CD4-positive, alpha-beta T cell treated with Interleukin-12 subunit alpha and Interleukin-12 subunit beta, for 1 hour (primary cell): ENCODE results near the gene RPUSD4.

Experiments
- DNase-seq: peaks from one replicate; pipeline ENCODE4 v3.0.0-alpha.2; 2020

RPUSD4 gene

DNA sequence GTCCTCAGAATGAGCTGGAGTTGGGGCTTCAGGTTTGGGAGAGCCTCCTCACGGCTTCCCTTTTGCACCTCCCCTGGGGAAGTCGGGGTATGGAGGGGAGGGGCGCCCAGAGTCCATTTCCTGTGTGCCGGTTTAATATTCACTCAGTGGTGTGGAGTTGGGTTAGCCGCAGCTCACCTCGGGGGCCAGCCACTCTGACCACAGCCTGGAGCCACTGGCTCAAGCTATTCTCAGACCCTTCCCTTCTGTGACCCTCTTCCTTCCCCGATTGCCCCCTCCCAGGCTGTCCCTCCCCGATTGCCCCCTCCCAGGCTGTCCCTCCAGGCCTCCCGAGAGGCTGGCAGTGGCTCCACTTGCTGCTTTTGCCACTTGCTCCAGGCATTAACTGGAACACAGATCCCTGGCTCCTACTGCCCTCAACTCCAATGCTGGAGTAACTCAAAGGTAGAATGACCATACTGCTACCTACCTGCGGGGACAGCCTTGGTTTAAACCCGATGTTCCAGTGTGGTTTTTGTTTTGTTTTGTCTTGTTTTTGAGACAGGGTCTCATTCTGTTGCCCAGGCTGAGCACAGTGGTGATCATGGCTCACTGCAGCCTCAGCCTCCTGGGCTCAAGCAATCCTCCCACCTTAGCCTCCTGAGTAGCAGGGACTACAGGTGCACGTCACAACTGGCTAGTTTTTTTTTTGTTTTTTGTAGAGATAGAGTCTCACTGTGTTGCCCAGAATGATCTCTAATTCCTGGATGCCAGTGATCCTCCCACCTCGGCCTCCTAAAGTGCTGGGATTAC, 29.3 kb downstream of the RPUSD4 start:
- DNase-seq = no peak

- no peak for DNase-seq
Measured at GRCh38 chr11:126176853-126177470, 34.5 kb downstream of the RPUSD4 start.

GRCh38 chr11:126175393-126175792, 36.1 kb downstream of the RPUSD4 start:
- DNase-seq = no peak

- DNase-seq = no peak
Measured at GRCh38 chr11:126174816-126175215, 36.6 kb downstream of the RPUSD4 start.

DNA sequence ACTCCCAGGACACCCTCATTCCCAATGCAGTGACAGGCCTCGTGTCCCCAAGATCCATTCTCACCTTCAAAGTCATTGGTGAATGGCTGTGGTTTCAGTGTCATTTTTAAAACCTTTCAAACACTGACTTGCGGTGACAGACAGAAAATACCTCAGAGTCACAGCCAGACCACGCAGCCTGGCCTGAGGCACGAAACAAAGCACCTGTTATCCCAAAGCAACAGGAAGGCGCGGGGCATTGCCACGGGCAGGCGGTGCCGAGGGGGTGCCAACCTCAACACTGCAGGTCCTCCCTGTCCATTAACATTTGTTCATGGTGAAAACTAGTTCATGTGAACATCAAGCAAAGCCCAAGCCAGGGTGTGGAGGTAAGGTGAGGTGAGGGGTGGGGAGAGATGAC, 38.2 kb downstream of the RPUSD4 start:
- DNase-seq = no peak

- DNase-seq = no peak
Measured at GRCh38 chr11:126172596-126173038, 38.8 kb downstream of the RPUSD4 start.

GRCh38 chr11:126169291-126169690, 42.2 kb downstream of the RPUSD4 start:
- no peak for DNase-seq

DNA sequence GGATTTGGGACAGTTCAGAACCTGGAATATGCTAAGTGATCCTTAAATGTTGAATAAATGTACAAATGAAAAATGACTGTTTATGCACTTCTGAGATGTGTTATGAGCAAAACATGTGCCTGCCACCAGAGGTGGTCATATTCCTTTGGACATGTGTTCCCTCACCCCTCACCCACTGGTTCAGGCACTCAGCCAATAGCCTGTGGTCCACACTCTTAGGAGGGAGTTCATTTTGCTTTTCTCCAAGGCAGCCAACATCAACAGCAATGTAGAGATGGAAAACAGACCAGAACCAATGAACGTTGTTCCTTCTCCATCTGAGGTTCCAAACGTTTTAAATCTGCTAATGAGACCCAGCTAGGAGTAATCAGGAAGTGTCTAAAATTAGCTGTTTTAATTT, 44.0 kb downstream of the RPUSD4 start:
- no peak for DNase-seq

GRCh38 chr11:126166413-126166812, 45.0 kb downstream of the RPUSD4 start:
- DNase-seq = no peak

GRCh38 chr11:126165757-126166156, 45.7 kb downstream of the RPUSD4 start:
- DNase-seq = no peak

DNA sequence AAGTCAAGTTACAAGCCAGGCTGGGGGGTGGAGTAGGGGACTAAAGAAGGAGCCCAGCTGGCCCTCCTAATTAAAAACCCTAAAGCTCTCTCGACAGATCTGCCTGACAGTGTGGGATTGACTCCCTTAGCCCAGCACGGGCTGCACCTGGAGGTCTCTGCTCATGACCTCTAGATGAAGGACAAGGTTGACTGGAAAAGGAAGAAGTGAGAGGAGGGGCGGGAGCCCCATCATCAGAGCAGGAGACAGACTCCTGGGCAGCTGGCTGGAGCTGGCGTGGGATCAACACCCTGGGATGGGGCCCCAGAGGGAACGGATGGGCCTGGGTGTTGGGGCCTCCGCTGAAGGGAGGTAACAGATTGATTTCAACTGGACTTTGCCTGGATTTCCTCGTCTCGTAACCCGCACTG, 46.1 kb downstream of the RPUSD4 start:
- DNase-seq = no peak

DNA sequence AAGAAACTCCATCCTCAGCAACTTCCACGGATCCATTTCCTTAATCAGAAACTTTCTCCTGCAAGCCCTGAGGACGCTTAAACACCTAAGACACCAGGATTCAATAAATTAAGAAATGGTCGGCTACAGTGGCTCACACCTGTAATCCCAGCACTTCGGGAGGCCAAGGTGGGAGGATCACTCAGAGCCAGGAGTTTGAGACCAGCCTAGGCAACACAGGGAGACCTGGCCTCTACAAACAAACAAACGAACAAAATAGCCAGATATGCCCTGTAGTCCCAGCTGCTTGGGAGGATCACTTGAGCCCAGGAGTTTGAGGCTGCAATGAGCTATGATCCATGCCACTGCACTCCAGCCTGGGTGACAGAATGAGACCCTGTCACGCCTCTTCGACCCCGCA, 46.7 kb downstream of the RPUSD4 start:
- DNase-seq = no peak

GRCh38 chr11:126163779-126164178, 47.7 kb downstream of the RPUSD4 start:
- no peak for DNase-seq

- no peak for DNase-seq
Measured at GRCh38 chr11:126163074-126163700, 48.3 kb downstream of the RPUSD4 start.

DNA sequence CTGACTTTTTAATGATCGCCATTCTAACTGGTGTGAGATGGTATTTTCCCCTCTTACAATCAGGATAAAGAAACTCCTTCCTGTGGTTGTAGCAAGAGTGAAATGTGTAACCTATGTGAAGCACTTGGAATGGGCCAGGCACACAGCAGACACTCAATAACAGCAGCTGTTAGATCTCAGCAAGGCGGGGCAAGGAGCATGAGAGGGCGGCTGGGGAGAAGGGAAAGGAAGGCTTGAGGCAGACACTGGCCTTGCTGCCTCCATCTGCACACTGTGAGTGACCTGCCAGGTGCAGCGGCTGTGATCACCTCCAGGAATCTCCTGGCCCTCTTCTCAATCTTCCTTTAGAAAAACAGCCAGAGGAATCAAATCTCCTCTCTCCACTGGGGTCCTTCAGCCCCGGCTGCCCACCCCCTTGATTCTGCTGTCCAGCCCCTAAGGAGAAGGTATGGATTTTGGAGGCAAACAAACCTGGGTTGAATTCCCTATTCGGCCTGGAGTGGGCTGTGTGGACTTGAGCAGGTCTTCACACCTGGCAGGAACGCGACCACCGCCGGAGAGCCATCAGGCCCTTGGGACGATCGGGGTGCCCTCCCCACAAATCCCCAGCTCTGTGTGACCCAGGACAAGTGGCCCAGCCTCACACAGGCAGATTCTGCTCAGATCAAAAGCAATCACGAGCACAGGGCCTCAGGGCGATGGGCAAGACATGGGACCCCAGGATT, 49.0 kb downstream of the RPUSD4 start:
- no peak for DNase-seq

DNA sequence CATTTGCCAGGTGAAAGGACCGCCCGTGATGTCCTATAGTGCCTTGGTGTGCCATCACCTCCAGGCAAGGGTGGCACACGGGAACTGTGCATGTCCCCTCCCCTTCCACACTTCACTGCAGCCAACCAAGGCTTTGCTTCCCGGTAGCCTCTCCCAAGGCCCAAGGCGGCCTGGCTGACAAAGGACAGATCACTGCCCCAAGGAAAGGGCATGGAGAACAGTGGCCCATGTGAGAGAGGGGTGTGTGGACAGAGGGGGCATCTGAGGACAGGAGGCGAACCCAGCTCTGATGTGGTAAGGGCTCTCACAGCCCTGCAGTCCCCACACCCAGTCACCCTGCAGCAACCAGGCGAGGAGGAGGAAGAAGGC, 50.4 kb downstream of the RPUSD4 start:
- DNase-seq = no peak

DNA sequence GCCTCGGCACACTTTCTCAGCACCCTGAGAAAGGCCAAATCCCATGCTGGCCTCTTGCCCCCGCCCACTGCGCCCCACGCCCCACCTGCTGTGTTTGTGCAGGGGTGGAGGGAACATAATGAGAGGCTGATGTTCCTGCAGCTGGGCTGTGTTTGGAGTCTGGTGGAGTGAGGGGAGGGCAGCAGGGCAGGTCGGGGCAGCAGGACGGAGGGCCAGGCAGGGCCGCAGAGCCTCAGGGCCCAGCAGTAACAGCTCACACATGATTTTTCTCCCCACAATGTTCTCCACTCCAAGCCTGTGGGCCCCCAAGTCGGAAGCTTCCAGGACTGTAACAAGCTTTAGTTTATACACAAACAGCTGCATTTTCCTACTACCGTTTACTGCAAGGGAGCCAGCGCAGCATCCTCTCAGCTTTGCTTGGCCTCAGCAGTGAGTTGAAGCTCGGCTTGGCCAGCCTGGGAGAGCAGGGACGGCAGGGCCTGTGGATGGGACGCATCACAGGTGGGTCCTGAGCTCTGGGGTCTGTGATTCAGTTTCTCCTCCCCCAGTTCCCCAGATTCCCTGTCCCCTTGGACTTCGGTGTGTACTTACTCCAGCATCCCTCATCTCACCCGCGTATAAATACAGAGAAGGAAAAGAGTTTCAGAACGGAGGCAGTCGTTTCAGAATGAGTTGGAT, 51.0 kb downstream of the RPUSD4 start:
- no peak for DNase-seq

DNA sequence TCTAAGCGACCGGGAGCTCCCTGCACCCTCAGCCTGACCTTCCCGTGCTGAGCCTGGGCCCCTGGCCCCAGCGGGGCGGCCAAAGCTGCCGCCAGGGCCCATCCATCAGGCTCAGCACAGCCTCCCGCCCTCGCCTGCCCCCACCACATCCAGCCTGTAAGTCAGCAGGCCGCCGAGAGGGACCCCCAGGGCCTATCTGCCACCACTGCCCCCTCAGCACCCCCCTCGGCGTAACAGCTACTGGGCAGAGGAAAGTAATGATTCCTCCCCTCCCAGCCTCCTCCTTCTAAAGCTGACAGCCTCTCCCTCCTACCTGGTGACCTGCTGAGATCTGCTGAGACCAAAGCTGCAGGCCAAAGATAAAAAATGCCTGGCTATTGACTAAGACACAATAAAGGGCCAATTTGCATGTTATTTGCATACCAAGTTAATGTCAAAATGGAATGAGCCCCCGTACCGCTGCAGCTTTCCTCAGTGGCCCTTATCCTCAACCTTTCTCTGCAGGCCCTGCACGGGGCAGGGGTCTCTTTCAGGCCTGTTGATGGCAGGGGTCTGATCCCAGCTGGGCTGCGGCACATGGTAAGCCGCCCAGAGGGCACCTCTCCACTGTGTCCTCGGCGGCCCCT, 51.6 kb downstream of the RPUSD4 start:
- DNase-seq = no peak

- DNase-seq = no peak
Measured at GRCh38 chr11:126158054-126158791, 53.2 kb downstream of the RPUSD4 start.

DNA sequence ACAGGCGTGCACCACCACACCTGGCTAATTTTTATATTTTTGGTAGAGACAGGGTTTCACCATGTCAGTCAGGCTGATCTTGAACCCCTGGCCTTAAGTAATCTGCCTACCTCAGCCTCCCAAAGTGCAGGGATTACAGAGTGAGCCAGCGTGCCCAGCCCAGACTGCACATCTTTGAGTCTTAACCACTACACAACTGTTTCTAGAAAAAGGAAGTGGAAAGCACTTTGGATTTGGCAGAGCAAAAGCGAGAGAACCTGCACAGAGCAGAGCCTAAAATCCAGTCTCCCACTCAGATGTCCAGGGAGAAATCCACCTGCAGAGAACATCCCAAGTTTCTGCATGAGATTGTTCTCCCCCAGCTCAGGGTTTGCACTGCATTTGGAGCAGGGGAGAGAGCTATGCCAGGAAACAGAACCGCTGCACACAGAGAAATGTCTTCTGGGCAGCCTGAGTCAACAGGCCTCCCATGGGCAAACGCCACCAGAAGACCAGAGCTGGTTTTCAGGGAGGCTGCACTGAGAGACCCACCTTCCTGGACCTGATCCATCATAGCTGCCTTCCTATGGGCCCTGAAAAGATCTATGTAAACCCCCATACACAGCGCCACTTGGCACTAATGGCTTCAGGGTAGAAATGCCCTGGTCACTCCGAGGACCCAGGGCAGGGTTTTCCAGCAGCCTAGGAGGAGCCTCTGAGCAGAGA, 54.0 kb downstream of the RPUSD4 start:
- no peak for DNase-seq

- no peak for DNase-seq
Measured at GRCh38 chr11:126156814-126157213, 54.6 kb downstream of the RPUSD4 start.
